HCT116 (cell line): ENCODE results near the gene DAPK1. TPM values are rescaled to one million over a fixed set of nuclear protein-coding genes. Genes with fewer than 3 reads are reported as not detected.

Experiments used
- ATAC-seq: fragments of 200-7000 bp; cut with Tn5 transposase; 2 replicates; pipeline ENCODE4 v1.9.1; 2020; ENCODE audit warnings: mild to moderate bottlenecking, moderate library complexity
- BruUV-seq: library from RNA; stranded (reverse); fragments of 400-500 nt; replicated peaks from 2 replicates; lab custom pipeline; 2021; lab: Mats Ljungman, UMichigan
- CTCF ChIA-PET: fragments of 300-600 bp; sonication (Branson Sonifier 250); formaldehyde crosslinking; loops from one replicate; lab custom pipeline; 2021; ENCODE audit warnings: antibody characterized with exemption; lab: Charles Lee
- POLR2A ChIA-PET: fragments of 300-600, 350-600 bp; sonication (Branson Sonifier 250); formaldehyde crosslinking; loops from one replicate; lab custom pipeline; 2021; ENCODE audit warnings: antibody characterized with exemption; lab: Charles Lee
- RAD21 ChIA-PET, 2 experiments: fragments of 300-600 bp; sonication (Branson Sonifier 250); formaldehyde crosslinking; loops; one replicate each; lab custom pipeline; 2023; ENCODE audit warnings: low total read pairs in 2 of 2; ENCODE audit not compliant: uncharacterized antibody in 2 of 2, unreplicated experiment in 2 of 2, low non-redundant PET in 1 of 2; lab: Charles Lee
- DNase-seq: peaks from one replicate; pipeline ENCODE4 v3.0.0-alpha.2; 2010; ENCODE audit warnings: low read depth, low spot score
- H2AFZ ChIP-seq: fragments of 200-600 bp; shearing (Covaris generic), sonication (generic); 2 replicates; pipeline ENCODE4 v1.6.1; 2017; ENCODE audit warnings: low read depth, mixed run types, mixed read lengths, antibody characterized with exemption, low read length; ENCODE audit not compliant: poor library complexity, severe bottlenecking
- H3K27ac ChIP-seq: 2 replicates; pipeline ENCODE4 v1.5.1; 2012; ENCODE audit warnings: low read depth, low read length
- H3K27me3 ChIP-seq: fragments of 200-600 bp; sonication (generic); 2 replicates; pipeline ENCODE4 v1.6.1; 2016; ENCODE audit warnings: mixed run types, low read length, mixed read lengths; ENCODE audit not compliant: insufficient read depth
- H3K36me3 ChIP-seq, 2 experiments: fragments of 200-500 bp in 1 of 2; fragments of 200-600 bp in 1 of 2; sonication (Bioruptor generic) in 1 of 2; sonication (generic) in 1 of 2; 2 replicates each; pipeline versions ENCODE4 v1.5.1 to v1.6.1; 2014 to 2016; ENCODE audit warnings: low read length in 2 of 2, inconsistent platforms in 1 of 2, mixed read lengths in 1 of 2, mixed run types in 1 of 2; ENCODE audit not compliant: insufficient read depth in 2 of 2, control insufficient read depth in 1 of 2
- H3K4me1 ChIP-seq, 2 experiments: fragments of 200-600 bp in 1 of 2; sonication (generic) in 1 of 2; 2 replicates each; pipeline versions ENCODE4 v1.5.1 to v1.6.1; 2012 to 2017; ENCODE audit warnings: low read length in 2 of 2, inconsistent platforms in 1 of 2, mild to moderate bottlenecking in 1 of 2, mixed read lengths in 1 of 2, mixed run types in 1 of 2, moderate library complexity in 1 of 2; ENCODE audit not compliant: insufficient read depth in 2 of 2, control insufficient read depth in 1 of 2
- H3K4me2 ChIP-seq: fragments of 200-600 bp; sonication (generic); 2 replicates; pipeline ENCODE4 v1.6.1; 2017; ENCODE audit warnings: mixed run types, low read length, mixed read lengths
- H3K4me3 ChIP-seq, 2 experiments: fragments of 200-600 bp in 1 of 2; sonication (generic) in 1 of 2; replicated peaks in 1 of 2; 2 replicates each; pipeline ENCODE4 v1.5.1; 2011 to 2016; ENCODE audit warnings: low read length in 2 of 2, control low read depth in 1 of 2, low read depth in 1 of 2, mild to moderate bottlenecking in 1 of 2, mixed read lengths in 1 of 2, mixed run types in 1 of 2
- H3K79me2 ChIP-seq: fragments of 200-600 bp; sonication (generic); 2 replicates; pipeline ENCODE4 v1.6.1; 2017; ENCODE audit warnings: mild to moderate bottlenecking, mixed run types, low read length, moderate library complexity, mixed read lengths; ENCODE audit not compliant: insufficient read depth
- H3K9ac ChIP-seq: fragments of 200-600 bp; sonication (generic); 2 replicates; pipeline ENCODE4 v1.6.1; 2016; ENCODE audit warnings: low read length, mixed read lengths
- H3K9me2 ChIP-seq: fragments of 200-600 bp; sonication (generic), shearing (Covaris generic); 2 replicates; pipeline ENCODE4 v1.6.1; 2017; ENCODE audit warnings: mixed run types, mild to moderate bottlenecking, moderate library complexity; ENCODE audit not compliant: insufficient read depth
- H3K9me3 ChIP-seq, 2 experiments: fragments of 200-500 bp in 1 of 2; fragments of 200-600 bp in 1 of 2; sonication (Bioruptor generic) in 1 of 2; sonication (generic) in 1 of 2; 2 replicates each; pipeline ENCODE4 v1.6.1; 2014 to 2017; ENCODE audit warnings: low read length in 2 of 2, mixed read lengths in 2 of 2, inconsistent platforms in 1 of 2, low read depth in 1 of 2, mild to moderate bottlenecking in 1 of 2, mixed run types in 1 of 2, moderate library complexity in 1 of 2; ENCODE audit not compliant: control insufficient read depth in 1 of 2, insufficient read depth in 1 of 2
- H4K20me1 ChIP-seq: fragments of 200-600 bp; sonication (generic), shearing (Covaris generic); 2 replicates; pipeline ENCODE4 v1.6.1; 2017; ENCODE audit warnings: mixed run types, mild to moderate bottlenecking, moderate library complexity; ENCODE audit not compliant: insufficient read depth
- EZH2 ChIP-seq: fragments of 200-600 bp; sonication (generic); IDR thresholded peaks from 2 replicates; pipeline ENCODE4 v1.6.1; 2017; ENCODE audit warnings: antibody characterized with exemption, mixed run types
- POLR2A ChIP-seq: IDR thresholded peaks from 2 replicates; pipeline ENCODE4 v1.7.0; 2011; ENCODE audit warnings: borderline replicate concordance; ENCODE audit not compliant: insufficient read depth, insufficient read length; ENCODE audit errors: extremely low read depth
- SIN3A ChIP-seq: IDR thresholded peaks from 2 replicates; pipeline ENCODE4 v1.6.1; 2012; ENCODE audit warnings: low read depth
- SP1 ChIP-seq: IDR thresholded peaks from 2 replicates; pipeline ENCODE4 v1.6.1; 2012; ENCODE audit warnings: low read depth
- SRF ChIP-seq: IDR thresholded peaks from 2 replicates; pipeline ENCODE4 v1.6.1; 2012; ENCODE audit warnings: low read depth
- TCF7L2 ChIP-seq: IDR thresholded peaks from 2 replicates; pipeline ENCODE4 v1.7.0; 2011; ENCODE audit warnings: borderline replicate concordance, inconsistent platforms; ENCODE audit not compliant: insufficient read depth, insufficient read length; ENCODE audit errors: extremely low read depth
- YY1 ChIP-seq: IDR thresholded peaks from 2 replicates; pipeline ENCODE4 v1.6.1; 2011; ENCODE audit warnings: low read length, low read depth, moderate library complexity, mild to moderate bottlenecking; ENCODE audit not compliant: insufficient replicate concordance; ENCODE audit errors: extremely low read depth
- ZFX ChIP-seq: fragments of 450-650 bp; IDR thresholded peaks from 2 replicates; pipeline ENCODE4 v1.6.1; 2017
- ZNF274 ChIP-seq: fragments of 200-500 bp; sonication (Bioruptor generic); IDR thresholded peaks from 2 replicates; pipeline ENCODE4 v1.6.1; 2014; ENCODE audit warnings: mild to moderate bottlenecking, low read depth, low read length, inconsistent platforms
- intact Hi-C: fragments of 100-400 bp; cut with micrococcal nuclease; formaldehyde crosslinking; loops from 2 replicates; pipeline ENCODE4 v1.10.0; 2022
- total RNA-seq: library from RNA; stranded (reverse); gene quantifications from one replicate; pipeline ENCODE4 v1.2.1, GENCODE V29; 2021; ENCODE audit not compliant: unreplicated experiment
- TF ChIP-seq, protein P1 (sequence below): IDR thresholded peaks from 2 replicates; pipeline ENCODE4 v1.6.1; 2011; ENCODE audit warnings: mild to moderate bottlenecking, low read length, moderate library complexity; ENCODE audit not compliant: insufficient replicate concordance; ENCODE audit errors: extremely low read depth

Gene DAPK1
- total RNA-seq, 1 experiment from 2014 or later: 5.6 TPM

DNA sequence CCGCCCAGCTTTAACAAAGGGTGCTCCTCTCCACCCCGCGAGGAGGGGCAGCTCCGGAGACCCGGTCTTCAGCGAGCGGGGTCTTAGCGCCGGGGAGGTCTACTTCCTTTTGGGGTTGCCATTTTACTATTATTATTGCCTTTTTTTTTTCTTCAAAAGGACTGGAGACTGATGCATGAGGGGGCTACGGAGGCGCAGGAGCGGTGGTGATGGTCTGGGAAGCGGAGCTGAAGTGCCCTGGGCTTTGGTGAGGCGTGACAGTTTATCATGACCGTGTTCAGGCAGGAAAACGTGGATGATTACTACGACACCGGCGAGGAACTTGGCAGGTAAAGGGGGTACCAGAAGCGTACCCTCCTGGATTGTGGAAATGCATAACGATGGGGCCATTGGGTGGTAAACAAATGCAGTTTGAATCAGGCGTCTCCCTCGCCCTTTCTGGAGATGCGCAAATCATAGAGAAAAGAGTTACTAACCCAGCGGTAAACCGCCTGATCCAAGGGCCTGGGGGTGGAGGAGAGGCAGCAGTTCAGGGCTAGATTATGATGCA, 1.2 kb downstream of the DAPK1 start:
- Histone ChIP-seq H3K4me2 (peak overlapping the region; percentile 98; the same call in 1 of the 2 replicates), H3K9ac (no peak overlapping the region)
- ATAC-seq: no peak
- TF ChIP-seq SIN3A: no peak
- TF ChIP-seq SP1: no peak
- no peak for TF ChIP-seq EZH2
- no peak for TF ChIP-seq POLR2A
- TF ChIP-seq, all 23 proteins: peak for 0
- no peak overlapping the region for H2AFZ ChIP-seq
- H3K36me3 ChIP-seq: no peaks in the 10 kb centered on the region
- peaks cover 4 to 17% of the 10 kb centered on the region in 2 experiments; a peak in 3 of 4 replicates for H3K4me1 ChIP-seq
- H3K9me3 ChIP-seq: no peaks in the 10 kb centered on the region
- H4K20me1 ChIP-seq: no peaks in the 10 kb centered on the region
- H3K27ac ChIP-seq: no peak overlapping the region
- ChIA-PET RAD21 (no interaction called here), CTCF (no interaction called here), POLR2A (no interaction called here)
- BruUV-seq: no TSS peak
- DNase-seq: no peak
- intact Hi-C loops: no loop called here
- no peaks in the 10 kb centered on the region for H3K27me3 ChIP-seq
- H3K79me2 ChIP-seq: no peaks in the 10 kb centered on the region
- no peaks in the 10 kb centered on the region for H3K9me2 ChIP-seq
- 0 out of 4 replicates have a peak overlapping the region, but pooled peaks of 1 of the 2 experiments have one; percentile 66 for H3K4me3 ChIP-seq

DNA sequence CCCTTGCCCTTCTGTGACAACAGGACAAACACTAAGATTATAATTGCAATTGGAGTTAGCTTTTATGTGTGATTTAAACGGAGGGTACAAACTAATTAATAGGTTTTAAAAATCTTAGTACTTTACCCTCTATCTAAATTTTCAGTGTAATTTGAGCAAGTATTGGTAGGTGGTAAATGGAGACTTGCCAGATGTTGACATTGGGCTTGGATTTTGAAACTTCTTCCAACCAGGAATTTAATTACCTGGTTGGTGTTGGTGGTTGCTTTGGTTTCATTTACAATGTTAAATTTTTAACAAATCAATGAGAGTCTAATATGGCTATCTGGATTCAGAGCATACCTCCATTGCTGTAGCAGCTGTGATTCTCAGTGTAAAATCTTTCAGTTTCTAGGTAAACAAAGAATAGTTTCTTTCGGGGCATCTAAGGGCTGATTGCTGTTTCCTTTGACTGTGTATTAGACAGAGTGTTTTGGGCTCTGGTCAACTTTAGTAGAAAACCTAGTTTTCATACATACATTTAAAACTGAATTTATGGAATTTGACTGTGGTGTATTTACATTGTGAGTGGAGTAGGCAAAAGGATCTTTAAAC, 1.9 kb downstream of the DAPK1 start:
- Histone ChIP-seq H3K27me3 (no peaks in the 10 kb centered on the region), H4K20me1 (no peaks in the 10 kb centered on the region), H3K9ac (no peak overlapping the region), H3K9me2 (no peaks in the 10 kb centered on the region), H2AFZ (no peak overlapping the region), H3K4me3 (no peak overlapping the region), H3K4me2 (no peak overlapping the region), H3K36me3 (no peaks in the 10 kb centered on the region), H3K27ac (no peak overlapping the region), H3K79me2 (no peaks in the 10 kb centered on the region), H3K4me1 (peaks cover 4 to 17% of the 10 kb centered on the region in 2 experiments), H3K9me3 (no peaks in the 10 kb centered on the region)
- ChIA-PET CTCF (no interaction called here), POLR2A (no interaction called here), RAD21 (no interaction called here)
- BruUV-seq: no TSS peak
- intact Hi-C loops: no loop called here
- no peak for ATAC-seq
- no peak for DNase-seq
- TF ChIP-seq SRF (no peak), TCF7L2 (no peak), ZFX (no peak), SP1 (no peak), ZNF274 (no peak), YY1 (no peak)
- TF ChIP-seq, protein P1, sequence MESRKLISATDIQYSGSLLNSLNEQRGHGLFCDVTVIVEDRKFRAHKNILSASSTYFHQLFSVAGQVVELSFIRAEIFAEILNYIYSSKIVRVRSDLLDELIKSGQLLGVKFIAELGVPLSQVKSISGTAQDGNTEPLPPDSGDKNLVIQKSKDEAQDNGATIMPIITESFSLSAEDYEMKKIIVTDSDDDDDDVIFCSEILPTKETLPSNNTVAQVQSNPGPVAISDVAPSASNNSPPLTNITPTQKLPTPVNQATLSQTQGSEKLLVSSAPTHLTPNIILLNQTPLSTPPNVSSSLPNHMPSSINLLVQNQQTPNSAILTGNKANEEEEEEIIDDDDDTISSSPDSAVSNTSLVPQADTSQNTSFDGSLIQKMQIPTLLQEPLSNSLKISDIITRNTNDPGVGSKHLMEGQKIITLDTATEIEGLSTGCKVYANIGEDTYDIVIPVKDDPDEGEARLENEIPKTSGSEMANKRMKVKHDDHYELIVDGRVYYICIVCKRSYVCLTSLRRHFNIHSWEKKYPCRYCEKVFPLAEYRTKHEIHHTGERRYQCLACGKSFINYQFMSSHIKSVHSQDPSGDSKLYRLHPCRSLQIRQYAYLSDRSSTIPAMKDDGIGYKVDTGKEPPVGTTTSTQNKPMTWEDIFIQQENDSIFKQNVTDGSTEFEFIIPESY: no peak
